Gastrocnemius medialis (tissue), 4 donors: Measurements from ENCODE around the gene LATS2. TPM values are rescaled to one million over a fixed set of nuclear protein-coding genes. Genes with fewer than 3 reads are reported as not detected.
"Not testable (repeated sequence)": the region's sequence is repeated elsewhere in the genome, so short reads cannot be mapped to it uniquely, and the experiment has no call there.

ENCODE experiments used
- ATAC-seq, 2 donors: fragments of 150-250 bp; one replicate each; pipeline ENCODE4 v1.9.1; 2016
- DNase-seq, 2 donors: peaks; one replicate each; pipeline ENCODE4 v3.0.0-alpha.2; 2019
- H3K27ac ChIP-seq, 4 donors: fragments of 200-600 bp; sonication (generic); 1 replicate in 1 of 4; 2 replicates in 3 of 4; pipeline ENCODE4 v1.5.1; 2016 to 2018; ENCODE audit warnings: mild to moderate bottlenecking in 2 of 4, moderate library complexity in 1 of 4
- H3K27me3 ChIP-seq, 3 donors: fragments of 200-600 bp; sonication (generic) in 2 of 3; 1 replicate in 1 of 3; 2 replicates in 2 of 3; pipeline versions ENCODE4 v1.5.1 to v1.6.0; 2016 to 2019; ENCODE audit warnings: mild to moderate bottlenecking in 1 of 3, moderate library complexity in 1 of 3
- H3K36me3 ChIP-seq, 2 donors: fragments of 200-600 bp; sonication (generic) in 1 of 2; one replicate each; pipeline ENCODE4 v1.5.1; 2017 to 2018
- H3K4me1 ChIP-seq, 2 donors: fragments of 200-600 bp; sonication (generic) in 1 of 2; one replicate each; pipeline ENCODE4 v1.5.1; 2016 to 2017; ENCODE audit warnings: mild to moderate bottlenecking in 2 of 2
- H3K4me3 ChIP-seq, 4 donors: fragments of 200-600 bp; sonication (generic) in 3 of 4; 1 replicate in 1 of 4; 2 replicates in 3 of 4; pipeline ENCODE4 v1.5.1; 2016 to 2019; ENCODE audit warnings: mild to moderate bottlenecking in 2 of 4
- H3K9me3 ChIP-seq, 3 donors: fragments of 200-600 bp; sonication (generic) in 2 of 3; 1 replicate in 1 of 3; 2 replicates in 2 of 3; pipeline ENCODE4 v1.5.1; 2016 to 2019
- CTCF ChIP-seq, 5 experiments: fragments of 450-650 bp in 3 of 5; fragments of 200-600 bp in 2 of 5; sonication (generic) in 2 of 5; IDR thresholded peaks in 4 of 5; conservative IDR thresholded peaks in 1 of 5; 1 replicate in 4 of 5; 2 replicates in 1 of 5; pipeline ENCODE4 v1.5.1; 2016 to 2019; ENCODE audit warnings: antibody characterized with exemption in 5 of 5, mild to moderate bottlenecking in 3 of 5, moderate library complexity in 3 of 5
- POLR2A ChIP-seq, 2 donors: fragments of 450-650 bp; IDR thresholded peaks; one replicate each; pipeline ENCODE4 v1.6.1; 2017; ENCODE audit warnings: antibody characterized with exemption in 2 of 2, mild to moderate bottlenecking in 2 of 2, moderate library complexity in 2 of 2
- in situ Hi-C, 4 donors: fragments of 200-750 bp; cut with MboI; loops; one replicate each; pipeline versions ENCODE4 v1.15.0 to v1.8.0; 2017; ENCODE audit warnings: low sequenced_read_pairs in 4 of 4
- intact Hi-C: fragments of 100-400 bp; cut with DNase I; formaldehyde crosslinking; loops from one replicate; pipeline ENCODE4 v1.15.1; 2023; ENCODE audit warnings: low total_unique reads
- total RNA-seq, 4 donors: library from RNA; depleted of rRNA; stranded (reverse); fragments of >200 nt; gene quantifications; one replicate each; pipeline versions ENCODE4 v1.1.0 to v1.2.3, GENCODE V29; 2016

Gene LATS2
- total RNA-seq, 4 donors from 2014 or later, result 11.5 to 34.1 (median 18.8) TPM

- no peaks in the 10 kb centered on the region for H3K27me3 ChIP-seq
- H3K4me1 ChIP-seq, result no peaks in the 10 kb centered on the region
- in situ Hi-C loops (no loop called here), intact Hi-C loops (no loop called here)
- no peak for TF ChIP-seq POLR2A (IDR thresholded peaks at IDR 0.05)
- TF ChIP-seq CTCF (IDR thresholded peaks at IDR 0.05 in 4 of 5, conservative IDR thresholded peaks at IDR 0.05 in 1 of 5), result no peak
- no peaks in the 10 kb centered on the region for H3K36me3 ChIP-seq
- H3K4me3 ChIP-seq, result no peak overlapping the region
- no peak overlapping the region for H3K27ac ChIP-seq
- DNase-seq (no peak), ATAC-seq (no peak)
- no peaks in the 10 kb centered on the region for H3K9me3 ChIP-seq
Observed at GRCh38 chr13:20953245-20953931, 108.0 kb downstream of the LATS2 start.

DNA sequence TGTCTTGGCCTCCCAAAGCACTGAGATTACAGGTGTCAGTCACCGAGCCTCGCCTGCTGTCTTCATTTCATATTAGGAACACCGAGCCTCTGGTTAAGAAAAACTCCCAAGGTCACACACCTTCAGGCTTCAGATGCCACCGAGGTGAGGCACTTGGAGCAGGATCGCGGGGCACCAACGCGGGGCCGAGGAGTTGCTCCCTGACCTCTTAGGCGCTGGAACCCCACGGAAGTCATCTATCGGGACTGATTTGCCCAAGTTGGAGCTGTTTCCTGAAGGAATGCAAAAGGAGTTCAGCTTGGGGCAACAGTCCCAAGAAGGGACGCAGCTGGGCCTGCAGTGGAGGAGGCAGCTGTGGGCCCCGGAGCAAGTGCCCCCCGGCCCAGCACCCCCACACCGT, 108.5 kb downstream of the LATS2 start:
- TF ChIP-seq POLR2A (IDR thresholded peaks at IDR 0.05) (no peak), CTCF (IDR thresholded peaks at IDR 0.05 in 4 of 5, conservative IDR thresholded peaks at IDR 0.05 in 1 of 5) (no peak)
- no peaks in the 10 kb centered on the region for H3K4me1 ChIP-seq
- H3K27me3 ChIP-seq, result no peaks in the 10 kb centered on the region
- H3K36me3 ChIP-seq, result no peaks in the 10 kb centered on the region
- in situ Hi-C loops, result no loop called here
- intact Hi-C loops, result no loop called here
- H3K27ac ChIP-seq, result no peak overlapping the region
- no peak for ATAC-seq
- H3K9me3 ChIP-seq, result no peaks in the 10 kb centered on the region
- no peak overlapping the region for H3K4me3 ChIP-seq
- no peak for DNase-seq

DNA sequence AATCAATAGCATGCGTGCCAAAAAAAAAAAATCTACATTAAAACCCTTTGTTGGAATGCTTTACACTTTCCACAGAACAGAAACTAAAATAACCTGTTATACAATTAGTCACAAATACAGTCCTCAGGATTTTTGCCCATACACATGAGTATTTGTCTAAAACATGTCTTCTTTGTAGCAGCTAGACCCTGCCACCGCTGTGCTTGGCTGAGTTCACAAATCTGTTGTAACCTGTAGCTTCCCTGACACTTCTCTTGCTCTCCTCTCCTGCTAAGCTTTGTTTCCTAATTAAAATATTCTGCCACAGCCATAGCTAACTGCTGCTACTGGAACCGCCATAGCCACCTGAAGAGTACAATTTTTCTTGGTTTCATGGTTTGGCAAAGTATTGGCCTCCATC, 113.4 kb downstream of the LATS2 start:
- H3K4me3 ChIP-seq, H3K36me3 ChIP-seq, H3K4me1 ChIP-seq, H3K9me3 ChIP-seq, DNase-seq, intact Hi-C loops, H3K27me3 ChIP-seq, H3K27ac ChIP-seq, ATAC-seq: not testable (repeated sequence)
- in situ Hi-C loops, result loop anchor here (10.0 to 25.0 kb wide), 7 partner anchors 67 to 761 kb away; partner anchors contain the start of genes GJB2 (in 1 of the 4), IL17D (in 1 of the 4) and LATS2 (in 1 of the 4)

DNA sequence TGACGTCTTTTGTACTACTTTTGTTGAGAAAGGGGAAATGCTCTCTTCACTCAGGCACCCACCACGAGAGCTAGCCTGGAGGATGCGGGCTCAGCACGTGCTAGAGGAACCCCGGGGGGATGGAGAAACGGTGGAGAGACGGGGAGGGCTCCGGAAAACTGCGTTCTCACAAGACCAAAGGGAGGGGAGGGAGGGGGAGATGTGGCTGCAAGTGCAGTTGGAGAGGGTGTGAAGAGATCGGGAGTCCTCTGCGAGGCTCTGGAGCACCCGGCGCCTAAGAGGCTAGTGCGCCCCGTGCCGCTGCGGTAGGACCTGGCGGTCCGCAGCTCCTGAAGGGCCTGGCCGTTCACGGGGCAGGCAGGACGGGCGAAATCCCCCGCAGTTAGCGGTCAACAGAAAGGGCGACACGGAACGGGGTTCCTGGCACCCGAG, 115.4 kb downstream of the LATS2 start:
- H3K4me1 ChIP-seq, result peaks cover 0 to 7% of the 10 kb centered on the region in 2 donors
- H3K27me3 ChIP-seq, result peaks cover 3 to 10% (median 5%) of the 10 kb centered on the region in 3 donors
- ATAC-seq (no peak), DNase-seq (no peak)
- in situ Hi-C loops, result loop anchor here (10.0 to 25.0 kb wide), 7 partner anchors 69 to 759 kb away; partner anchors contain the start of genes GJB2 (in 1 of the 4), IL17D (in 1 of the 4) and LATS2 (in 1 of the 4)
- intact Hi-C loops, result no loop called here
- no peak overlapping the region for H3K27ac ChIP-seq
- H3K36me3 ChIP-seq, result no peaks in the 10 kb centered on the region
- peak overlapping the region in 2 of 4 donors; percentile 22 to 39 for H3K4me3 ChIP-seq
- TF ChIP-seq CTCF (IDR thresholded peaks at IDR 0.05 in 4 of 5, conservative IDR thresholded peaks at IDR 0.05 in 1 of 5), result no peak
- TF ChIP-seq POLR2A (IDR thresholded peaks at IDR 0.05), result no peak
- no peaks in the 10 kb centered on the region for H3K9me3 ChIP-seq

DNA sequence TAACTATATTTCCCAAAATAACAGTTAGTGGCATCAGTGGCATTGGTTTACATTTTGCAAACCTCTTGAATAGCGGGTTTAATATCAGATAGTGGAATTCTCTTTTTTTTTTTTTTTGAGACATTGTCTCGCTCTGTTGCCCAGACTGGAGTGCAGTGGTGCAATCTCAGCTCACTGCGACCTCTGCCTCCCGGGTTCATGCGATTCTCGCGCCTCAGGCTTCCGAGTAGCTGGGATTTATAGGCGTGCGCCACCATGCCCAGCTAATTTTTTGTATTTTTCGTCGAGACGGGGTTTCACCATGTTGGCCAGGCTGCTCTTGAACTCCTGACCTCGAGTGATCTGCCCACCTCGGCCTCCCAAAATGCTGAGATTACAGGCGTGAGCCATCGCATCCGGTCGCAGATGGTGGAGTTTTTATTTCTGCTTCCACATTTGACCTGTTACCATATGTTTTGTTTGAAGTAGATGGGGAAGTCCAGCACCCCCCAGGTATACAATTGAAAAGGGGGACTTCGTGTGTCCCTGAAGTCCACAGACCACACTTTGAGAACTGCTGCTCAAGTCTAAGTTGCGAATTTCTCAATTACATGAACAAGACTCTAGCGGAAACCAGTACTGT, 118.3 kb downstream of the LATS2 start:
- ATAC-seq (no peak), DNase-seq (no peak)
- Histone ChIP-seq H3K27me3 (peaks cover 3 to 10% (median 5%) of the 10 kb centered on the region in 3 donors), H3K4me3 (peak overlapping the region in 3 of 4 donors; percentile 25 to 31 (median 30)), H3K4me1 (peaks cover 20 to 24% of the 10 kb centered on the region in 2 donors), H3K27ac (peak overlapping the region; percentile 46 to 67 (median 54)), H3K9me3 (no peaks in the 10 kb centered on the region), H3K36me3 (no peaks in the 10 kb centered on the region)
- intact Hi-C loops (loop anchor here (1.0 to 5.0 kb wide), 5 partner anchors 49 to 536 kb away; partner anchors contain the start of genes LATS2, MRPL57 and SKA3), in situ Hi-C loops (loop anchor here (5.0 to 25.0 kb wide), 11 partner anchors 72 to 756 kb away; partner anchors contain the start of genes GJB2 (in 1 of the 4), IL17D (in 1 of the 4) and LATS2 (in 1 of the 4))
- no peak for TF ChIP-seq POLR2A (IDR thresholded peaks at IDR 0.05)
- no peak for TF ChIP-seq CTCF (IDR thresholded peaks at IDR 0.05 in 4 of 5, conservative IDR thresholded peaks at IDR 0.05 in 1 of 5)

GRCh38 chr13:20940511-20940910, 120.9 kb downstream of the LATS2 start:
- H3K4me1 ChIP-seq, result peaks cover 20 to 24% of the 10 kb centered on the region in 2 donors
- DNase-seq, H3K4me3 ChIP-seq, H3K9me3 ChIP-seq, H3K36me3 ChIP-seq, H3K27me3 ChIP-seq, ATAC-seq: not testable (repeated sequence)
- intact Hi-C loops, result loop anchor here (5.0 kb wide), 1 partner anchor 52 kb away; no protein-coding TSS in a partner anchor
- peak overlapping the region; percentile 73 to 91 (median 80) for H3K27ac ChIP-seq
- in situ Hi-C loops, result loop anchor here (5.0 to 25.0 kb wide), 11 partner anchors 74 to 753 kb away; partner anchors contain the start of genes GJB2 (in 1 of the 4), IL17D (in 1 of the 4) and LATS2 (in 1 of the 4)
